PC-3 (cell line): ENCODE results near the gene PRSS8.

Source experiments
- EZH2 ChIP-seq: fragments of 300-600 bp; sonication (generic); IDR thresholded peaks from one replicate; pipeline ENCODE4 v1.6.1; 2017; ENCODE audit warnings: antibody characterized with exemption, mild to moderate bottlenecking, low read length; ENCODE audit not compliant: unreplicated experiment
- EZH2phosphoT487 ChIP-seq: fragments of 300-600 bp; sonication (generic); IDR thresholded peaks from 2 replicates; pipeline ENCODE4 v1.6.1; 2018; ENCODE audit warnings: mild to moderate bottlenecking, antibody characterized with exemption, low read length, borderline replicate concordance
- TF ChIP-seq, protein P1 (sequence below): fragments of 300-600 bp; sonication (generic); conservative IDR thresholded peaks from 2 replicates; pipeline ENCODE4 v1.5.1; 2017; ENCODE audit warnings: antibody characterized with exemption, low read depth, mild to moderate bottlenecking, low read length

GRCh38 chr16:31143694-31144148, 8.2 kb upstream of the PRSS8 start:
- TF ChIP-seq, protein P1, sequence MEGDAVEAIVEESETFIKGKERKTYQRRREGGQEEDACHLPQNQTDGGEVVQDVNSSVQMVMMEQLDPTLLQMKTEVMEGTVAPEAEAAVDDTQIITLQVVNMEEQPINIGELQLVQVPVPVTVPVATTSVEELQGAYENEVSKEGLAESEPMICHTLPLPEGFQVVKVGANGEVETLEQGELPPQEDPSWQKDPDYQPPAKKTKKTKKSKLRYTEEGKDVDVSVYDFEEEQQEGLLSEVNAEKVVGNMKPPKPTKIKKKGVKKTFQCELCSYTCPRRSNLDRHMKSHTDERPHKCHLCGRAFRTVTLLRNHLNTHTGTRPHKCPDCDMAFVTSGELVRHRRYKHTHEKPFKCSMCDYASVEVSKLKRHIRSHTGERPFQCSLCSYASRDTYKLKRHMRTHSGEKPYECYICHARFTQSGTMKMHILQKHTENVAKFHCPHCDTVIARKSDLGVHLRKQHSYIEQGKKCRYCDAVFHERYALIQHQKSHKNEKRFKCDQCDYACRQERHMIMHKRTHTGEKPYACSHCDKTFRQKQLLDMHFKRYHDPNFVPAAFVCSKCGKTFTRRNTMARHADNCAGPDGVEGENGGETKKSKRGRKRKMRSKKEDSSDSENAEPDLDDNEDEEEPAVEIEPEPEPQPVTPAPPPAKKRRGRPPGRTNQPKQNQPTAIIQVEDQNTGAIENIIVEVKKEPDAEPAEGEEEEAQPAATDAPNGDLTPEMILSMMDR = no peak
- TF ChIP-seq EZH2phosphoT487 = no peak
- TF ChIP-seq EZH2 = no peak
